ENCODE results near the gene PPFIA4. TPM values are rescaled to one million over a fixed set of nuclear protein-coding genes. Genes with fewer than 3 reads are reported as not detected.

The PPFIA4 gene
- total RNA-seq, 2 experiments from 2014 or later = 0.93 to 0.98 TPM

DNA sequence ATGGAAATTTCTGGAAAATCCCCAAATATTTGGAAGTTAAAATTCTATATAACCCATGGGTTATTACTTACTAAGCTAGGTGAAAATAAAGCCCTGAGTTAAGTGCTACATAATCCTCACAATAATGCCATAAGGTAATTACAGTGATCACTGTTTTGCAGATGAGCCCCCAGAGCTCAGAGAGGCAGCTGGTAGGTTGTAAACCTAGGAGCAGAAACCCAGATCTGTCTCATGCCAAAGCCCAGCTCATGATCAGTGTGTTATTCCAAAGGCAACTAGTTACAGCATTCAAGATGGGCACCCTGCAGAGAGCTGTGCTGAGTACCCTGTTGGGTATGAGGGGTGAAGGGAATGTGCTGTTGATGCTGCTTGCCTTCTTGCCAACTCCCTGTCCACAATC lies 70.3 kb downstream of the PPFIA4 start:
- peaks cover 0 to 11% of the 10 kb centered on the region in 2 experiments for H3K9me3 ChIP-seq (ENCODE audit: control insufficient read depth in 1 of 2, insufficient read depth in 1 of 2, low read length in 2 of 2)
- no peak overlapping the region for H3K4me3 ChIP-seq (ENCODE audit: low read length)
- no peak for DNase-seq
- TF ChIP-seq, protein P1, sequence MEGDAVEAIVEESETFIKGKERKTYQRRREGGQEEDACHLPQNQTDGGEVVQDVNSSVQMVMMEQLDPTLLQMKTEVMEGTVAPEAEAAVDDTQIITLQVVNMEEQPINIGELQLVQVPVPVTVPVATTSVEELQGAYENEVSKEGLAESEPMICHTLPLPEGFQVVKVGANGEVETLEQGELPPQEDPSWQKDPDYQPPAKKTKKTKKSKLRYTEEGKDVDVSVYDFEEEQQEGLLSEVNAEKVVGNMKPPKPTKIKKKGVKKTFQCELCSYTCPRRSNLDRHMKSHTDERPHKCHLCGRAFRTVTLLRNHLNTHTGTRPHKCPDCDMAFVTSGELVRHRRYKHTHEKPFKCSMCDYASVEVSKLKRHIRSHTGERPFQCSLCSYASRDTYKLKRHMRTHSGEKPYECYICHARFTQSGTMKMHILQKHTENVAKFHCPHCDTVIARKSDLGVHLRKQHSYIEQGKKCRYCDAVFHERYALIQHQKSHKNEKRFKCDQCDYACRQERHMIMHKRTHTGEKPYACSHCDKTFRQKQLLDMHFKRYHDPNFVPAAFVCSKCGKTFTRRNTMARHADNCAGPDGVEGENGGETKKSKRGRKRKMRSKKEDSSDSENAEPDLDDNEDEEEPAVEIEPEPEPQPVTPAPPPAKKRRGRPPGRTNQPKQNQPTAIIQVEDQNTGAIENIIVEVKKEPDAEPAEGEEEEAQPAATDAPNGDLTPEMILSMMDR (IDR thresholded peaks at IDR 0.05) = no peak
- CTCF ChIA-PET = no interaction called here
- peaks cover 4 to 15% of the 10 kb centered on the region in 2 experiments for H3K27me3 ChIP-seq (ENCODE audit: control insufficient read depth in 1 of 2, insufficient read depth in 2 of 2, low read length in 2 of 2)
- H3K36me3 ChIP-seq (ENCODE audit: insufficient read depth, low read length) = no peaks in the 10 kb centered on the region
- POLR2A ChIA-PET = no interaction called here
- Mint-ChIP-seq H3K4me3 (no peak overlapping the region), H3K4me1 (ENCODE audit: low read depth) (no peaks in the 10 kb centered on the region), H3K36me3 (ENCODE audit: low read depth) (no peaks in the 10 kb centered on the region), H3K27me3 (peaks cover 41% of the 10 kb centered on the region), H3K27ac (no peak overlapping the region), H3K9me3 (peaks cover 16% of the 10 kb centered on the region)
- intact Hi-C loops (cut with DNase I, micrococcal nuclease) = no loop called here
- ATAC-seq (ENCODE audit: poor library complexity) = no peak
- no peak overlapping the region for H3K27ac ChIP-seq (ENCODE audit: low read depth in 1 of 2, low read length in 2 of 2)
- no peaks in the 10 kb centered on the region for H3K4me1 ChIP-seq (ENCODE audit: insufficient read depth, low read length)

GRCh38 chr1:203097001-203097400 lies 70.7 kb downstream of the PPFIA4 start:
- peaks cover 37% of the 10 kb centered on the region for H3K27me3 Mint-ChIP-seq
- no peak for ATAC-seq (ENCODE audit: poor library complexity)
- H3K36me3 Mint-ChIP-seq (ENCODE audit: low read depth) = no peaks in the 10 kb centered on the region
- TF ChIP-seq, protein P1 (IDR thresholded peaks at IDR 0.05) = no peak
- no peak overlapping the region for H3K4me3 Mint-ChIP-seq
- H3K9me3 Mint-ChIP-seq = peaks cover 16% of the 10 kb centered on the region
- no peaks in the 10 kb centered on the region for H3K4me1 Mint-ChIP-seq (ENCODE audit: low read depth)
- POLR2A ChIA-PET = no interaction called here
- peaks cover 0 to 15% of the 10 kb centered on the region in 2 experiments for H3K27me3 ChIP-seq (ENCODE audit: control insufficient read depth in 1 of 2, insufficient read depth in 2 of 2, low read length in 2 of 2)
- no peak overlapping the region for H3K27ac ChIP-seq (ENCODE audit: low read depth in 1 of 2, low read length in 2 of 2)
- H3K4me3 ChIP-seq (ENCODE audit: low read length) = no peak overlapping the region
- intact Hi-C loops (cut with DNase I, micrococcal nuclease) = no loop called here
- H3K27ac Mint-ChIP-seq = no peak overlapping the region
- no peak for DNase-seq
- peaks cover 0 to 11% of the 10 kb centered on the region in 2 experiments for H3K9me3 ChIP-seq (ENCODE audit: control insufficient read depth in 1 of 2, insufficient read depth in 1 of 2, low read length in 2 of 2)
- no peaks in the 10 kb centered on the region for H3K36me3 ChIP-seq (ENCODE audit: insufficient read depth, low read length)
- CTCF ChIA-PET = no interaction called here
- no peaks in the 10 kb centered on the region for H3K4me1 ChIP-seq (ENCODE audit: insufficient read depth, low read length)

DNA sequence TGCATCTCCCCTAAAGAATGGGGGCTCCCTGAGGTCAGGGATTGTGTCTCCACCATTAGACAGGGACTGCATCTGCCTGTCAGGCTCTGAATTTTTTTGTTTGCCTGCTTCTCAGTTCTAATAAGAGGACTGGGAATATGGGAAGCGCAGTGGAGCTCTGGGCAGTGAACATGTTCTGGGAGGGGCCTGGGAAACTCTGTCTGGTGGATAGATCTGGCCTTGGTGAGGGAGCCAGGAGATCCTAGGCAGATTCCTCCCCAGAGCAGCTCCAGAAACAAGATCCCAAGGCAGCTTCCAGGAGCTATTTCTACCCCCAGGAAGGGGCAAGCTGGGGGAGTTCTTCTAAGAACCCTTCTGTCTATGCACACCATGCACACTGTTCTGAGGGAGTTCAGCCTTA lies 72.2 kb downstream of the PPFIA4 start:
- H3K4me1 ChIP-seq (ENCODE audit: insufficient read depth, low read length) = no peaks in the 10 kb centered on the region
- intact Hi-C loops (cut with DNase I, micrococcal nuclease) = no loop called here
- no peak overlapping the region for H3K4me3 Mint-ChIP-seq
- no peaks in the 10 kb centered on the region for H3K36me3 Mint-ChIP-seq (ENCODE audit: low read depth)
- no peaks in the 10 kb centered on the region for H3K4me1 Mint-ChIP-seq (ENCODE audit: low read depth)
- CTCF ChIA-PET = no interaction called here
- H3K9me3 Mint-ChIP-seq = peaks cover 16% of the 10 kb centered on the region
- DNase-seq (no peak), ATAC-seq (ENCODE audit: poor library complexity) (no peak)
- TF ChIP-seq, protein P1 (IDR thresholded peaks at IDR 0.05) = no peak
- no peak overlapping the region for H3K4me3 ChIP-seq (ENCODE audit: low read length)
- peaks cover 0 to 11% of the 10 kb centered on the region in 2 experiments for H3K9me3 ChIP-seq (ENCODE audit: control insufficient read depth in 1 of 2, insufficient read depth in 1 of 2, low read length in 2 of 2)
- H3K27me3 ChIP-seq (ENCODE audit: control insufficient read depth in 1 of 2, insufficient read depth in 2 of 2, low read length in 2 of 2) = peaks cover 5 to 18% of the 10 kb centered on the region in 2 experiments
- H3K27ac ChIP-seq (ENCODE audit: low read depth in 1 of 2, low read length in 2 of 2) = no peak overlapping the region
- peaks cover 37% of the 10 kb centered on the region for H3K27me3 Mint-ChIP-seq
- no peaks in the 10 kb centered on the region for H3K36me3 ChIP-seq (ENCODE audit: insufficient read depth, low read length)
- POLR2A ChIA-PET = no interaction called here
- no peak overlapping the region for H3K27ac Mint-ChIP-seq
